WTC11 (cell line): ENCODE results near the gene LRRC41. TPM values are rescaled to one million over a fixed set of nuclear protein-coding genes. Genes with fewer than 3 reads are reported as not detected.

Experiments used
- ATAC-seq: fragments of 200-7000 bp; cut with Tn5 transposase; 2 replicates; pipeline ENCODE4 v1.10.0; 2021; ENCODE audit warnings: mild to moderate bottlenecking, moderate library complexity
- CTCF ChIA-PET: fragments of 300-600 bp; sonication (Branson Sonifier 250); formaldehyde crosslinking; loops from one replicate; lab custom pipeline; 2021; ENCODE audit warnings: antibody characterized with exemption; lab: Charles Lee
- POLR2A ChIA-PET: fragments of 350-600 bp; sonication (Branson Sonifier 250); formaldehyde crosslinking; loops from one replicate; lab custom pipeline; 2021; ENCODE audit warnings: antibody characterized with exemption; lab: Charles Lee
- DNase-seq: peaks from one replicate; pipeline ENCODE4 v3.0.0; 2021; ENCODE audit warnings: low spot score
- H3K27ac Mint-ChIP-seq: 2 replicates; pipeline ENCODE4 v1.8.0; 2021; ENCODE audit warnings: mixed read lengths
- H3K27me3 Mint-ChIP-seq: 2 replicates; pipeline ENCODE4 v1.8.0; 2021; ENCODE audit warnings: low read depth, mild to moderate bottlenecking, moderate library complexity, mixed read lengths
- H3K36me3 Mint-ChIP-seq: 2 replicates; pipeline ENCODE4 v1.8.0; 2021; ENCODE audit warnings: mixed read lengths
- H3K4me1 Mint-ChIP-seq: 2 replicates; pipeline ENCODE4 v1.8.0; 2022; ENCODE audit warnings: mixed read lengths
- H3K4me3 Mint-ChIP-seq: 2 replicates; pipeline ENCODE4 v1.8.0; 2021; ENCODE audit warnings: mild to moderate bottlenecking, moderate library complexity, mixed read lengths
- H3K9me3 Mint-ChIP-seq: 2 replicates; pipeline ENCODE4 v1.8.0; 2021; ENCODE audit warnings: mixed read lengths
- AR ChIP-seq: fragments of 250-450 bp; sonication (Bioruptor Pico); IDR thresholded peaks from 2 replicates; pipeline ENCODE4 v1.9.0; 2021; ENCODE audit warnings: mild to moderate bottlenecking
- ARID4B ChIP-seq: sonication (generic); formaldehyde crosslinking; IDR thresholded peaks from 2 replicates; pipeline ENCODE4 v1.8.0; 2023; ENCODE audit warnings: missing genetic modification reagents, mild to moderate bottlenecking, borderline replicate concordance
- CBFB ChIP-seq: sonication (generic); formaldehyde crosslinking; IDR thresholded peaks from 2 replicates; pipeline ENCODE4 v1.8.1; 2022; ENCODE audit warnings: mild to moderate bottlenecking, low read depth, missing genetic modification reagents
- CDX4 ChIP-seq: fragments of 250-450 bp; sonication (Bioruptor Pico); IDR thresholded peaks from 2 replicates; pipeline ENCODE4 v1.9.0; 2021; ENCODE audit warnings: moderate library complexity, mild to moderate bottlenecking, inconsistent platforms, borderline replicate concordance
- CREB1 ChIP-seq: sonication (generic); formaldehyde crosslinking; IDR thresholded peaks from 2 replicates; pipeline ENCODE4 v1.8.0; 2023; ENCODE audit warnings: mild to moderate bottlenecking, missing genetic modification reagents
- CTCF ChIP-seq: fragments of 200-600 bp; IDR thresholded peaks from 2 replicates; pipeline ENCODE4 v1.8.0; 2022; ENCODE audit warnings: antibody characterized with exemption
- ELF4 ChIP-seq: sonication (generic); formaldehyde crosslinking; IDR thresholded peaks from 2 replicates; pipeline ENCODE4 v1.8.1; 2022; ENCODE audit warnings: low read depth, mild to moderate bottlenecking, moderate library complexity, missing genetic modification reagents
- ESRRA ChIP-seq: sonication (generic); formaldehyde crosslinking; IDR thresholded peaks from 2 replicates; pipeline ENCODE4 v1.8.1; 2022; ENCODE audit warnings: mild to moderate bottlenecking, missing genetic modification reagents, borderline replicate concordance
- IRF1 ChIP-seq: sonication (generic); formaldehyde crosslinking; IDR thresholded peaks from 2 replicates; pipeline ENCODE4 v1.8.0; 2023; ENCODE audit warnings: missing genetic modification reagents
- RELA ChIP-seq: sonication (generic); formaldehyde crosslinking; IDR thresholded peaks from 2 replicates; pipeline ENCODE4 v1.8.1; 2022; ENCODE audit warnings: missing genetic modification reagents, mild to moderate bottlenecking, borderline replicate concordance
- TEAD4 ChIP-seq: sonication (generic); formaldehyde crosslinking; IDR thresholded peaks from 2 replicates; pipeline ENCODE4 v1.8.0; 2022; ENCODE audit warnings: mild to moderate bottlenecking, missing genetic modification reagents
- ZBTB21 ChIP-seq: sonication (generic); formaldehyde crosslinking; IDR thresholded peaks from 2 replicates; pipeline ENCODE4 v1.8.1; 2023; ENCODE audit warnings: mild to moderate bottlenecking, missing genetic modification reagents, borderline replicate concordance
- ZMAT4 ChIP-seq: fragments of 250-450 bp; sonication (Bioruptor Pico); IDR thresholded peaks from 2 replicates; pipeline ENCODE4 v1.9.0; 2021; ENCODE audit warnings: mild to moderate bottlenecking
- ZNF121 ChIP-seq: sonication (generic); formaldehyde crosslinking; IDR thresholded peaks from 2 replicates; pipeline ENCODE4 v1.8.0; 2023; ENCODE audit warnings: missing genetic modification reagents
- ZNF219 ChIP-seq: sonication (generic); formaldehyde crosslinking; IDR thresholded peaks from 2 replicates; pipeline ENCODE4 v1.8.0; 2023; ENCODE audit warnings: missing genetic modification reagents, mild to moderate bottlenecking, borderline replicate concordance
- ZNF425 ChIP-seq: fragments of 250-450 bp; sonication (Bioruptor Pico); conservative IDR thresholded peaks from 2 replicates; pipeline ENCODE4 v1.9.0; 2021; ENCODE audit warnings: mild to moderate bottlenecking
- ZSCAN18 ChIP-seq: fragments of 250-450 bp; sonication (Bioruptor Pico); IDR thresholded peaks from 2 replicates; pipeline ENCODE4 v2.1.2; 2022; ENCODE audit warnings: mild to moderate bottlenecking, moderate library complexity
- total RNA-seq: library from RNA; stranded (reverse); gene quantifications from 3 replicates; pipeline ENCODE4 v1.2.3, GENCODE V29; 2021

Gene LRRC41
- total RNA-seq, 1 experiment from 2014 or later = 46.0 TPM

- TF ChIP-seq ZNF121 (CRISPR knock-in tag) (no peak), TEAD4 (no peak), ESRRA (CRISPR knock-in tag) (no peak), AR (CRISPR knock-in tag) (no peak), ZNF425 (no peak), ZSCAN18 (CRISPR knock-in tag) (no peak), ZBTB21 (CRISPR knock-in tag) (no peak), CBFB (no peak), RELA (CRISPR knock-in tag) (no peak), ELF4 (CRISPR knock-in tag) (no peak), ZNF219 (CRISPR knock-in tag) (no peak), CREB1 (CRISPR knock-in tag) (no peak), ARID4B (CRISPR knock-in tag) (no peak), CDX4 (no peak), CTCF (no peak), IRF1 (CRISPR knock-in tag) (no peak), ZMAT4 (no peak)
- no peaks in the 10 kb centered on the region for H3K9me3 Mint-ChIP-seq
- ChIA-PET CTCF (interaction anchor here (0.6 kb wide), 1 partner anchor 14 kb away, joined by 3 read pairs; no protein-coding TSS in a partner anchor), POLR2A (no interaction called here)
- H3K4me1 Mint-ChIP-seq = peaks cover 26% of the 10 kb centered on the region
- no peak overlapping the region for H3K27ac Mint-ChIP-seq
- H3K4me3 Mint-ChIP-seq = no peak overlapping the region
- DNase-seq = no peak
- no peaks in the 10 kb centered on the region for H3K36me3 Mint-ChIP-seq
- no peak for ATAC-seq
- no peaks in the 10 kb centered on the region for H3K27me3 Mint-ChIP-seq
Observed at GRCh38 chr1:46335081-46335480, 31.7 kb upstream of the LRRC41 start.
